Epithelial cell of esophagus (primary cell): ENCODE data around the gene ABAT.

Source experiments
- DNase-seq: peaks from one replicate; pipeline ENCODE4 v3.0.0; 2010; ENCODE audit warnings: low read depth
- H3K4me3 ChIP-seq: 2 replicates; pipeline ENCODE4 v1.5.1; 2011; ENCODE audit warnings: mild to moderate bottlenecking, low read length, control low read depth
- CTCF ChIP-seq: IDR thresholded peaks from 2 replicates; pipeline ENCODE4 v1.5.1; 2011; ENCODE audit warnings: low read depth, mild to moderate bottlenecking, low read length, control low read depth, inconsistent platforms; ENCODE audit not compliant: insufficient read depth; ENCODE audit errors: missing control alignments

Gene ABAT

DNA sequence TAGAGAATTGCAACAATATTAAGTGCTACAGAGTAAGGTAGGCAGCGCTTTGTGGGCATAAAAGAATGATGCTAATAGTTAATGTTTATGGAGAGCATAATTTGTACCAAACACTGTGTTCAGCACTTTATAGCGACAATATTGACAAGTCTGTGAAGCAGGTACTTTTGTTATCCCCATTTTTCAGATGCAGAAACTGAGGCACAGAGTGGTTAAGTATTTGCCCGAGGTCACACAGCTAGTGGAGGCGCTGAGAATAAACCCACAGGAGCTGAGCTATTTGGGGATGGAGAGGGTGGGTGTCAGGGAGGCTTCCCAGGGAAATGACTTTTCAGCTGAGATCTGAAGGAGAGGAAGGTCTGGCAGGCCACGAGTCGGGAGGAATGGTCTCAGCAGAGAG lies 83.6 kb downstream of the ABAT start:
- DNase-seq = no peak
- no peak overlapping the region for H3K4me3 ChIP-seq
- no peak for TF ChIP-seq CTCF

DNA sequence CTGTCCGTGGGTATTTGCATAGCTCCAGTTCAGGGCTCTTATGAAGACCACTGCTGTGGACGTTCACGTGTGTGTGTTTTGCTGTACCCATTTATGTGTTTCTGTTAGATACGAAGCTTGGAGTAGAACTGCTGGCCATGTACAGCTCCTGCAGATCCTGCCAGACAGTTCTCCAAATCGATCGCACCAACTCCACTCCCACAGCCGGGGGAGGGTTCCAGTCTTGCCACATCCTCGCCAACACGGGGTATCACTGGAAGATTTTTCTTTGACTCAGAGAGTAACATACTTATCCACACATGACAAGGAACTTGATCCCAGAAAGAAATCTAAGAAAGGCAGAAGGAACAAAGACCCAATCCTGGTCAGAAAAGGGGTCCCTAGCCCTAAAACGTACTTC lies 85.6 kb downstream of the ABAT start:
- no peak overlapping the region for H3K4me3 ChIP-seq
- TF ChIP-seq CTCF = no peak
- no peak for DNase-seq

GRCh38 chr16:8761078-8761477 lies 86.7 kb downstream of the ABAT start:
- TF ChIP-seq CTCF = no peak
- DNase-seq = no peak
- H3K4me3 ChIP-seq = no peak overlapping the region

GRCh38 chr16:8762254-8762653 lies 87.8 kb downstream of the ABAT start:
- TF ChIP-seq CTCF = no peak
- H3K4me3 ChIP-seq = no peak overlapping the region

DNA sequence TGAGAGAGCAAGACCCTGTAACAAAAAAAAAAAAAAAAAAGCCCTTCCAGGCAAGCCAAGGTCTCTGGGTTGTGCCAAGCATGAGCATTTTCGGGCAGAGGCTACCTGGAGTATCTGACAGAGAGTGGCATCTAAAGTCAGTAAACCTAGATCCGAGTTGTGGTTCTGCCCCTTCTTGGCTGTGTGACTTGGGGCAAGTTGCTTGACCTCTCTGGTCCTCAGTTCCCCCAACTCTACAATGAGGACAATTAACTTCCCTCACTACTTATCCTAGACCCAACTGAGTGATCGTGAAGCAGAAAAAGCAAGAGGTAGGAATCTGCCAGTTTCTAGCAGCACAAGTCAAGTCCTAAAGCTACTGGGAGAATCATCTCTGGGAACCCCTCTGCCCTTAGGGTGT lies 88.7 kb downstream of the ABAT start:
- no peak for TF ChIP-seq CTCF
- no peak overlapping the region for H3K4me3 ChIP-seq
- DNase-seq = no peak

More at GRCh38 chr16:8762254-8762653, 87.8 kb downstream of the ABAT start:
- DNase-seq = no peak

DNA sequence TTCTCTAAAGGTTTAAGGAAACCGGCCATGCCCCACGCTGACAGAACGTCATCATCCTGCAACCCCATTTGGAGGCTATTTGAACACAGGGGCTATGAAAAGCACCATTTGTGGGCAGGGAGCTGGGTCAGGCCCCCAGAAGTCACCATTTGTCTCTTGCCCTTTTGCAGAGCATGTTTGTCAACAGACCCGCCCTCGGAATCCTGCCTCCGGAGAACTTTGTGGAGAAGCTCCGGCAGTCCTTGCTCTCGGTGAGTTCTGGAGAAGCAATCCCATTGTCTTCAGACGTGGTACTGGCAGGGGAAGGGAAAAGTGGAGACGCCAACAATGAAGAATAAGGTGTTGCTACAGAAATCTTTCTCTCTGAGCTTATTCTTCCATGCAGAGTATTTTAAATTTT lies 89.5 kb downstream of the ABAT start:
- H3K4me3 ChIP-seq = no peak overlapping the region
- DNase-seq = no peak
- no peak for TF ChIP-seq CTCF

- no peak for DNase-seq
- no peak for TF ChIP-seq CTCF
- H3K4me3 ChIP-seq = no peak overlapping the region
Measured at GRCh38 chr16:8764525-8765250, 90.3 kb downstream of the ABAT start.
